A549 (cell line): Measurements from ENCODE around the gene ZNF469.

Experiments used
- CEBPB ChIP-seq, 2 experiments: fragments of >200 bp in 1 of 2; sonication (Bioruptor Twin) in 1 of 2; formaldehyde crosslinking in 1 of 2; IDR thresholded peaks; 2 replicates each; pipeline ENCODE4 v1.6.1; 2012 to 2016
- CTCF ChIP-seq: fragments of >200 bp; sonication (Bioruptor Twin); formaldehyde crosslinking; IDR thresholded peaks from 3 replicates; pipeline ENCODE4 v1.5.1; 2016
- HES2 ChIP-seq: fragments of >200 bp; sonication (Bioruptor Twin); formaldehyde crosslinking; IDR thresholded peaks from 2 replicates; pipeline ENCODE4 v1.6.1; 2016
- JUNB ChIP-seq: fragments of >200 bp; sonication (Bioruptor Twin); formaldehyde crosslinking; IDR thresholded peaks from 2 replicates; pipeline ENCODE4 v1.6.1; 2016
- NFE2L2 ChIP-seq: fragments of 150-350 bp; conservative IDR thresholded peaks from 2 replicates; pipeline ENCODE4 v1.6.1; 2014; ENCODE audit warnings: low read length
- PHF8 ChIP-seq: fragments of 200-600 bp; sonication (generic); IDR thresholded peaks from 2 replicates; pipeline ENCODE4 v1.6.1; 2016; ENCODE audit warnings: low read depth, mild to moderate bottlenecking, antibody characterized with exemption, moderate library complexity, borderline replicate concordance
- POLR2A ChIP-seq: IDR thresholded peaks from 2 replicates; pipeline ENCODE4 v1.6.1; 2012; ENCODE audit warnings: mild to moderate bottlenecking, low read length
- POLR2AphosphoS2 ChIP-seq: conservative IDR thresholded peaks from 2 replicates; pipeline ENCODE4 v1.6.1; 2012; ENCODE audit warnings: low read length, improper control_type of control experiment, inconsistent platforms
- RAD21 ChIP-seq, 2 experiments: fragments of >200 bp in 1 of 2; sonication (Bioruptor Twin) in 1 of 2; formaldehyde crosslinking in 1 of 2; IDR thresholded peaks in 1 of 2; conservative IDR thresholded peaks in 1 of 2; 2 replicates in 1 of 2; 3 replicates in 1 of 2; pipeline ENCODE4 v1.6.1; 2012 to 2018; ENCODE audit warnings: inconsistent platforms in 1 of 2
- RCOR1 ChIP-seq: fragments of 150-350 bp; IDR thresholded peaks from 2 replicates; pipeline ENCODE4 v1.6.1; 2014; ENCODE audit warnings: antibody characterized with exemption, low read length, low read depth
- REST ChIP-seq: fragments of 200-600 bp; sonication (generic); IDR thresholded peaks from 2 replicates; pipeline ENCODE4 v1.6.1; 2016; ENCODE audit warnings: antibody characterized with exemption, mild to moderate bottlenecking, moderate library complexity
- USF2 ChIP-seq: fragments of 450-650 bp; IDR thresholded peaks from 2 replicates; pipeline ENCODE4 v1.6.1; 2014; ENCODE audit warnings: antibody characterized with exemption

GRCh38 chr16:88394426-88394825 is 11.7 kb downstream of the ZNF469 start:
- no peak for TF ChIP-seq RCOR1
- TF ChIP-seq POLR2AphosphoS2 = no peak
- no peak for TF ChIP-seq POLR2A
- no peak for TF ChIP-seq HES2
- no peak for TF ChIP-seq REST
- no peak for TF ChIP-seq RAD21 (conservative IDR thresholded peaks at IDR 0.05 in 1 of 2, IDR thresholded peaks at IDR 0.05 in 1 of 2)
- TF ChIP-seq CTCF = no peak
- no peak for TF ChIP-seq CEBPB (IDR thresholded peaks at IDR 0.05)
- no peak for TF ChIP-seq PHF8
- TF ChIP-seq JUNB = no peak
- TF ChIP-seq USF2 = no peak
- TF ChIP-seq NFE2L2 = no peak
